NCI-H2107 treated with DMSO at 0.1 percent for 48 hours (cell line): Measurements from ENCODE around the gene CAPN11.
"Not testable (repeated sequence)": the region's sequence is repeated elsewhere in the genome, so short reads cannot be mapped to it uniquely, and the experiment has no call there.

Experiments used
- DNase-seq: peaks from one replicate; lab custom pipeline; 2025; ENCODE audit not compliant: unreplicated experiment; lab: John Stamatoyannopoulos, UW

Gene CAPN11

DNA sequence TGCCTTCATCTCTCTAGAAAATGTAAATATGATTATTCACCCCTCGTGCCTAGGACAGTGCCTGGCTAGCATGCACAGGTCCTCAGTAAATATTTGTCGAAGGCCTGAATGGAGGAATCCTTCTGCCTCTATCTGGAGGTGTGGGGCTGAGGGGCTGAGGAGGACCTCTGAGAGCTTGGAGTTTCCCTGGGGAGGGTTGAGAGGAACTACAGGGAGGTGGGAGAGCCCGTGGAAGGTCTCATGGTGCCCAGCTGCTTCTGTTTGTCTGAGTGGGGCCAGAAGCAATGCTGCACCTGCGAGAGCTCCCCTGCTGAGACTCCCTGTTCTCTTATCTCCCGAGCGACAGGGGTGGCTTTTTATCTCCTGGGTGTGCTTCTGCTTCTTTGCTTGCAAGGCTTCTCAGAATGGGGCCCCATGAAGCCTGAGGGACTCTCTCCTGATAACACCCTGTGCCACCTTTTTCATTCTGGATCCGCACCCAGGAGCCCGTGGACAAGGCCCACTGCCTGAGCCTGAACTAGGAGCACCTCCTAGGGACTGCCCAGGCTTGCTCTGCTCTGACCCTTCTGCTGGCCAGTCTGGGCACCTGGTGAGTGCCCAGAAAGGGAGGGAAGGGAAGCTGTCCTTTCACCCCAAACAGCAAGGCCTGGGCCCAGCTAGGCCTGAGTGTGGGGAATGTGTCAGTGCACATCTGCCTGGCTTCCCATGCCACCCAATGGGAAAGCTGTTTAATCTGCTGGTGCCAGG, 67.1 kb downstream of the CAPN11 start:
- no peak for DNase-seq

DNA sequence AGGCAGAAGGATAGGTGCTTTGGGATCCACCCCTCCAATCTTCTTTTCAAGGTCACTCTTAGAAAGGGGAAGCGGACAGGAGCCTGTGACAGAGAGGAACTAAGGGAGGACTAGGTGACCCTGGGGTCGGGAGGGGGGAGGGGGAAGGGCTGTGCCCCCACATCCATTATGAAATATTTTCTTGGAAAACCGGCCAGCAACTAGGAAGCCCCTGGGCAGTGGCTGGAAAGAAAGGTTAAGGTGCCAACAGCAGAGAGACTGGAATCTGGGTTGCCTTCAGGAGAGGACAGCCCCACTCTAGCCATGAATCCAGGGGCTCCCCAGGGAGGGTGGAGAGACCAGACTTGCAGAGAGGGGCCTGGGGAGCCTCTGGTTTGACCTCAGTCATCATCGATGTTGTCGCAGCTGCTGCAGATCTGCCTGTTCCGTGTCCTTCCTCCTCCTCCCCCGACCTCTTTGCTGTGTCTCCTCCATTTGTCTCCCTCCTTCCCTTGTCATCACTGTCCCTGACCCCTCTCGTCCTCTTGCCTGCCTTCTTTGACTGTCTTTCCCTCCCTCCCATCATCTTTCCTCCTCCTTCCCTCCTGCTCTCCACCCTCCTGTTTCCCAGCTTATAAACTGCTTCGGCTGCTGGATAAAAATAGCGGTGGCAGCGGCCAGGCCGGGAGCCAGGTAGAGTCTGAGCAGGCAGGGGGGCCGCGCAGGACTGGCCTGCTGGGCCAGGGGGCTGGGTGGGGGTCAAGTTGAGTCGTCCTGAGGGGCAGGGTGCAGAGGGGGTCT, 67.9 kb downstream of the CAPN11 start:
- no peak for DNase-seq

DNA sequence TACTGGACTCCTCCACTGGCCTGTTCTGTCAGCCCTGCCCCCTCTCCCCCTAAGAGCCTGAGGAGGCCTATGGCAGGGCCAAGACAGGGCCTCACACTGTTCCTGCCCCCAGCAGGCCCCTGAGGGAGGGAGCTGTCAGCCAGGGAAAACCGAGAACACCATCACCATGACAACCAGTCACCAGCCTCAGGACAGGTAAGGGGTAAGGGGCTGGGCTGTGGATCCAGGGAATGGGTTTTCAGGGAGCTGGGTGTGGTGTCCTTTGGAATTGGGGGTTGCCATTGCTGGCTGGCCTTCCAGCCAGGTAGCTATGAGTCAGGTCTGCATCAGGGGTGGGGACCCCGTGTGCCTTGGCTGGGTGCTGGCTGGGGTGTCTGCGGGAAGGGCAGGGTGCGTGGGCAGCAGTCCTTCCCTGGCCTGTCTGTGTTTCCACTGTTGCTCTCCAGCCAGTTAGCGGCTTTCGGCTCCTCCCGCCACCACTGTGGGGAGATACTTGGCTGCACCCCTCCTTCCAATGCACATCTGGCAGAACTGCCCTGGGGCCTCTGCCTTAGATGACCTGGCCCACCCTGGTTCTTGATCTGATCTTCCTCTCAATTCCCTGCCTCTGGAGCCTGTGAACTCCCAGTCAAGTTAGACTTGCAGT, 68.7 kb downstream of the CAPN11 start:
- DNase-seq: no peak

DNA sequence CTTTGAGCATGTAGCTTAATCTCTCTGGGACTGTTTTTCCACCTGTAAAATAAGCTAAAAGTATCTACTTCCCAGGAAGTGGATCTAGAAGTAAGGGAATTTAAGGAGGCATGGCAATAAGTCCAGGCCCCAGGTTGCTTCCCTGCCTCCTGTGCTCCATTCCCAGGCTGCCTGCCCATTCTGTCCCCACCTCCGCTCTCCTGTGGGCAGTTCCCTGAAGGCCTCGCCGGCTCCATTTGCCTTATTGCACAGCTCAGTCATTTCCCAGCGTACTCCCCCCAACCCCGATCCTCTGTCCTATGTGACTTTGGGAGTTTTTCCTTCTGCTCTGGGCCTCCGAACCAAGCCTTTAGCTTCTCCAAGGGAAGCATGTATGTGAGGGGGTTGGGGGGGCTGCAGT, 69.4 kb downstream of the CAPN11 start:
- DNase-seq: no peak

DNA sequence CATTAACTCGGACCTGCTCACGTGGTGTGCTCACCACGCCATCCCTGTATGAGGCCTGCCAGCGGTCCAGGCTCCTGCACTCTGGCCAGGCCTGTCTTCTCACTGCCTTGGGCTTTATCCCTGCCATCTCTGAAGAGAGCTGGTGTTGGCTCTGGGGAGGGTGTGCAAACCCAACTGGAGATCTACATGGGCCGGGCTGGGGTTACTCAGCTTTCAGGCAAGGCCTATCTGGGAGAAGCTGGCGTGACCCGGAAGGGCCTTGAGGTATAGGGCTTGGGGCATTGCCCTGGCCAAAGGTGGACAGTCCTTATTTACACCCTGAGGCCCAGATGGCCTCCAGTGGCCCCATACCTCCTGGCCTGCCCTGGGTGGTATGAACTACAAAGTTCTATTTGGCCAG, 69.8 kb downstream of the CAPN11 start:
- DNase-seq: no peak

DNA sequence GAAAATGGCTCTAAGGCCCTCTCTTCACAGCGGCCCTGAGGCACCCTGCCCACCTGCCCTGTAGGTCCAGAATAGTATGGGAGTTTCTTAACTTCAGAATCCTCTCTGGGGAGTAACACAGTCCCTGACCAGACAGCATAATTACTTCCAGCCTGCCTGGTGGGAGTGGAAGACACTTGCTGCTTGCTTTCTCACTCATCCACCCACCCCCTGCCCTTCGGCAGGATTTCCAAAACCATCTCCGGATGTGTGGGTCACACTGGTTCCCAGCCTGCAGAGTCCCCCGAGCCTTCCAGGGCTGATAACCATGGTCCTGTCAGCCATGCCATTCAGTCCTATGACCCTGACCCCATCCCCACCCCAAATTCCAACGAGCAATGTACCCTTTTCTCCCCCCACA, 70.2 kb downstream of the CAPN11 start:
- no peak for DNase-seq

DNA sequence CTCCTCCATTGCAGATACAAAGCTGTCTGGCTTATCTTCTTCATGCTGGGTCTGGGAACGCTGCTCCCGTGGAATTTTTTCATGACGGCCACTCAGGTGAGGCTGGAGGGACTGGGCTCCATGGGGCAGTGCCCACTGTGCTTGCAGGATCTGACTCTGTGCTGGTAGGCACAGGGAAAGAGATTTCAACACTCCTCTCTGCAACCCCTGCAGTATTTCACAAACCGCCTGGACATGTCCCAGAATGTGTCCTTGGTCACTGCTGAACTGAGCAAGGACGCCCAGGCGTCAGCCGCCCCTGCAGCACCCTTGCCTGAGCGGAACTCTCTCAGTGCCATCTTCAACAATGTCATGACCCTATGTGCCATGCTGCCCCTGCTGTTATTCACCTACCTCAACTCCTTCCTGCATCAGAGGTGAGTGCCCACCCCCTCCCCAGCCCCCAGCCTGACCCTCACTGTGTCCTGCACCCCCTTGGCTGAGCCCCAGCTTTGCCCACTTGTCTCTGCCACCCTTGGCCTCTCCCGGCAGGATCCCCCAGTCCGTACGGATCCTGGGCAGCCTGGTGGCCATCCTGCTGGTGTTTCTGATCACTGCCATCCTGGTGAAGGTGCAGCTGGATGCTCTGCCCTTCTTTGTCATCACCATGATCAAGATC, 70.9 kb downstream of the CAPN11 start:
- no peak for DNase-seq

DNA sequence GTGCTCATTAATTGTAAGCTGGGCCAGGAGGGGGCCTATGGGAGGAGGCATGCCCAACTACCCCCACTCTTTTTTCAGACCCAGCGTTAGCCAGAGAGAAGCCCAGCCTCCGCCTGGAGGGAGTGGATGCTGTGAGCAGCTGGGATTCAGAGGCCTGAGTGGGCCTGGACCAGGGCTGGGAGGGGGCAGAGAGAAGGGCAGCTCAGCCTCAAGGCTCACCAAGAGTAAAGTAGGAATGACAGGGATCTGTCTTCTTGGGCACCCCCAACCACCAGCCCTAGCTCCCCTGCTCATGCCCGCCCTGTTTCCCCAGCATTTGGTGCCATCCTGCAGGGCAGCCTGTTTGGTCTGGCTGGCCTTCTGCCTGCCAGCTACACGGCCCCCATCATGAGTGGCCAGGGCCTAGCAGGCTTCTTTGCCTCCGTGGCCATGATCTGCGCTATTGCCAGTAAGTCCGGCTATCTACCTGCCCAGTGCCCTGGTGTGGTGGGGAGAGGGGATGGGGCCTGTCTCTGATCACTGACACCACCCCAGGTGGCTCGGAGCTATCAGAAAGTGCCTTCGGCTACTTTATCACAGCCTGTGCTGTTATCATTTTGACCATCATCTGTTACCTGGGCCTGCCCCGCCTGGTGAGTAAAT, 71.5 kb downstream of the CAPN11 start:
- DNase-seq: no peak

DNA sequence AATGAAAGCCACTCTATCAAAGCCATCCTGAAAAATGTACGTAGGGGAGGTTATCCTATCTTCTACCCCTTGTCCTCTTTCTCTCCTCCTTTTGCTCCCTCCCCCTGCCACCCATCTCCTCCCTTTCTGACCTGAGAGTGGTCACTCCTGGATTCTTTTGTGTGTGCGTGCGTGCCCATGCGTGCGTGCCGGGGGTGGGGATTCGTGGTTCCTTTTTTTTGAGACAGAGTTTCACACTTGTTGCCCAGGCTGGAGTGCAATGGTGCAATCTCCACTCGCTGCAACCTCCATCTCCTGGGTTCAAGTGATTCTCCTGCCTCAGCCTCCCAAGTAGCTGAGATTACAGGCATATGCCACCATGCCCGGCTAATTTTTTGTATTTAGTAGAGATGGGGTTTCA, 72.8 kb downstream of the CAPN11 start:
- not testable (repeated sequence) for DNase-seq

DNA sequence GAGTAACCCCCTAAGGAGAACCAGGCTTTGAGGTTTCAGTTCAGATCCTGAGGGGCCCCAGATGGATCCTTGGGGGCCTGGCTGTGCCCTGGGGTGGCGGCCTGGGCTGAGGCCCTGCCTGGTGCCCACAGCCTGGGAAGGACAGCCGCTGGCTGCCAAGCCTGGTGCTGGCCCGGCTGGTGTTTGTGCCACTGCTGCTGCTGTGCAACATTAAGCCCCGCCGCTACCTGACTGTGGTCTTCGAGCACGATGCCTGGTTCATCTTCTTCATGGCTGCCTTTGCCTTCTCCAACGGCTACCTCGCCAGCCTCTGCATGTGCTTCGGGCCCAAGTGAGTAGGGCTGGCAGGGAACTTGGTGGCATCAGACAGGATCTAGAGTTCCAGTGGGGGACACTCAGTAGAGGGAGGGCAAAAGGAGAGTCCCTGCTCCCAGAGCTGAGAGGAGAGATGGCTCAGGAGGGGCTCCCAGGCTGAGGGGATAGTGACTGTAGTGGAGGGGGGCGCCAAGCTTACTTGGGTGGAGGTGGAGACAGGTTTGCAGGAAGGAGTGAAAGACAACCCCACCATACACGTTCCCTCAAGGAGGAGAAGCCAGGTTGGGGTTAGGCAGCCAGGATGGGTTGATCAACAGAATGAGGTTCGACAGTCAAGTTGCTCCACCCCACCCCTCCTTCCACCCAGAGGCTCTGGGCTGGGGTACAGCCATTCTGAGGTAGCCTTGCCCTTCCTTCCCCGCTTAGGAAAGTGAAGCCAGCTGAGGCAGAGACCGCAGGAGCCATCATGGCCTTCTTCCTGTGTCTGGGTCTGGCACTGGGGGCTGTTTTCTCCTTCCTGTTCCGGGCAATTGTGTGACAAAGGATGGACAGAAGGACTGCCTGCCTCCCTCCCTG, 74.3 kb downstream of the CAPN11 start:
- no peak for DNase-seq

DNA sequence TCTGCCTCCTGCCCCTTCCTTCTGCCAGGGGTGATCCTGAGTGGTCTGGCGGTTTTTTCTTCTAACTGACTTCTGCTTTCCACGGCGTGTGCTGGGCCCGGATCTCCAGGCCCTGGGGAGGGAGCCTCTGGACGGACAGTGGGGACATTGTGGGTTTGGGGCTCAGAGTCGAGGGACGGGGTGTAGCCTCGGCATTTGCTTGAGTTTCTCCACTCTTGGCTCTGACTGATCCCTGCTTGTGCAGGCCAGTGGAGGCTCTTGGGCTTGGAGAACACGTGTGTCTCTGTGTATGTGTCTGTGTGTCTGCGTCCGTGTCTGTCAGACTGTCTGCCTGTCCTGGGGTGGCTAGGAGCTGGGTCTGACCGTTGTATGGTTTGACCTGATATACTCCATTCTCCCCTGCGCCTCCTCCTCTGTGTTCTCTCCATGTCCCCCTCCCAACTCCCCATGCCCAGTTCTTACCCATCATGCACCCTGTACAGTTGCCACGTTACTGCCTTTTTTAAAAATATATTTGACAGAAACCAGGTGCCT, 75.0 kb downstream of the CAPN11 start:
- no peak for DNase-seq
